Prostate gland (tissue), 2 donors: ENCODE measurements around the gene MALAT1. TPM values are rescaled to one million over a fixed set of nuclear protein-coding genes. Genes with fewer than 3 reads are reported as not detected.
"Not testable (repeated sequence)": the region's sequence is repeated elsewhere in the genome, so short reads cannot be mapped to it uniquely, and the experiment has no call there.

ENCODE experiments used
- DNase-seq: peaks from one replicate; pipeline ENCODE4 v3.0.0-alpha.2; 2019; ENCODE audit warnings: low spot score
- H3K27ac ChIP-seq, 2 donors: fragments of 200-600 bp; sonication (generic); 2 replicates each; pipeline ENCODE4 v1.5.1; 2017 to 2019
- H3K27me3 ChIP-seq: fragments of 200-600 bp; sonication (generic); replicated peaks from 2 replicates; pipeline ENCODE4 v1.5.1; 2019; ENCODE audit not compliant: insufficient read depth
- H3K36me3 ChIP-seq, 2 donors: fragments of 200-600 bp; sonication (generic); 1 replicate in 1 of 2; 2 replicates in 1 of 2; pipeline versions ENCODE4 v1.5.1 to v1.8.1; 2017 to 2019
- H3K4me1 ChIP-seq: fragments of 200-600 bp; sonication (generic); replicated peaks from 2 replicates; pipeline ENCODE4 v1.5.1; 2019
- H3K4me3 ChIP-seq, 2 donors: fragments of 200-600 bp; sonication (generic); 2 replicates each; pipeline ENCODE4 v1.5.1; 2017 to 2019
- H3K9me3 ChIP-seq: fragments of 200-600 bp; sonication (generic); 2 replicates; pipeline ENCODE4 v1.5.1; 2017
- CTCF ChIP-seq, 4 experiments: fragments of 200-600 bp in 2 of 4; fragments of 450-650 bp in 2 of 4; sonication (generic) in 2 of 4; IDR thresholded peaks; 1 replicate in 3 of 4; 2 replicates in 1 of 4; pipeline ENCODE4 v1.5.1; 2016 to 2019; ENCODE audit warnings: antibody characterized with exemption in 4 of 4, mild to moderate bottlenecking in 2 of 4, moderate library complexity in 2 of 4
- POLR2A ChIP-seq: fragments of 450-650 bp; IDR thresholded peaks from one replicate; pipeline ENCODE4 v1.6.1; 2016; ENCODE audit warnings: antibody characterized with exemption, mild to moderate bottlenecking
- POLR2AphosphoS5 ChIP-seq: sonication (generic); formaldehyde crosslinking; IDR thresholded peaks from one replicate; pipeline ENCODE4 v1.6.1; 2017; ENCODE audit warnings: antibody characterized with exemption
- WGBS: methylation state at CpG from one replicate; pipeline ENCODE4 v1.1.5; 2018; 5-methylcytosine and 5-hydroxymethylcytosine counted together
- intact Hi-C: fragments of 100-400 bp; cut with DNase I; formaldehyde crosslinking; loops from one replicate; pipeline ENCODE4 v1.14.2; 2022
- total RNA-seq, 2 donors: library from RNA; depleted of rRNA; stranded (reverse); fragments of >200 nt; gene quantifications; one replicate each; pipeline ENCODE4 v1.1.0, GENCODE V29; 2016

MALAT1 gene
- total RNA-seq, 2 donors from 2014 or later, result 5,964 to 9,097 TPM

- H3K27ac ChIP-seq, result peak overlapping the region; percentile 73 to 87
- peak overlapping the region; percentile 34 to 39 for H3K4me3 ChIP-seq
- no peaks in the 10 kb centered on the region for H3K4me1 ChIP-seq
- WGBS, result 5% methylated on average over 47 of the region's 47 CpGs
- H3K36me3 ChIP-seq, result no peaks in the 10 kb centered on the region
- peak; percentile 84 for TF ChIP-seq POLR2A
- no peak for TF ChIP-seq CTCF (IDR thresholded peaks at IDR 0.05)
- TF ChIP-seq POLR2AphosphoS5, result peak; percentile 87
- no peaks in the 10 kb centered on the region for H3K27me3 ChIP-seq
- peak; percentile 88 for DNase-seq
- intact Hi-C loops, result no loop called here
- no peaks in the 10 kb centered on the region for H3K9me3 ChIP-seq
Observed at GRCh38 chr11:65454696-65455456, 44.0 kb upstream of the MALAT1 start.

- Histone ChIP-seq H3K9me3 (no peaks in the 10 kb centered on the region), H3K4me1 (no peaks in the 10 kb centered on the region), H3K4me3 (no peak overlapping the region), H3K27ac (no peak overlapping the region), H3K36me3 (no peaks in the 10 kb centered on the region), H3K27me3 (no peaks in the 10 kb centered on the region)
- no peak for DNase-seq
- intact Hi-C loops, result no loop called here
- TF ChIP-seq POLR2AphosphoS5 (no peak), CTCF (IDR thresholded peaks at IDR 0.05) (no peak), POLR2A (no peak)
- 96% methylated on average over 3 of the region's 3 CpGs for WGBS
Observed at GRCh38 chr11:65456418-65456817, 42.4 kb upstream of the MALAT1 start.

GRCh38 chr11:65459552-65459951 is 39.3 kb upstream of the MALAT1 start:
- Histone ChIP-seq H3K4me3 (no peak overlapping the region), H3K36me3 (no peaks in the 10 kb centered on the region), H3K9me3 (no peaks in the 10 kb centered on the region), H3K4me1 (no peaks in the 10 kb centered on the region), H3K27me3 (no peaks in the 10 kb centered on the region), H3K27ac (no peak overlapping the region)
- no peak for DNase-seq
- TF ChIP-seq POLR2AphosphoS5, result no peak
- no peak for TF ChIP-seq CTCF (IDR thresholded peaks at IDR 0.05)
- TF ChIP-seq POLR2A, result no peak
- 81% methylated on average over 7 of the region's 7 CpGs for WGBS
- intact Hi-C loops, result no loop called here

- not testable (repeated sequence) for DNase-seq, H3K9me3 ChIP-seq, H3K4me1 ChIP-seq, H3K27me3 ChIP-seq, H3K27ac ChIP-seq, H3K36me3 ChIP-seq, H3K4me3 ChIP-seq
- intact Hi-C loops, result loop anchor here (5.0 kb wide), 1 partner anchor 33 kb away; no protein-coding TSS in a partner anchor
- 90% methylated on average over 18 of the region's 18 CpGs for WGBS
Observed at GRCh38 chr11:65465471-65465870, 33.4 kb upstream of the MALAT1 start.

GRCh38 chr11:65467306-65467705 is 31.5 kb upstream of the MALAT1 start:
- peak overlapping the region; percentile 35 to 100 for H3K27ac ChIP-seq
- H3K4me1 ChIP-seq, H3K27me3 ChIP-seq, H3K36me3 ChIP-seq, H3K4me3 ChIP-seq, H3K9me3 ChIP-seq, DNase-seq: not testable (repeated sequence)
- 85% methylated on average over 6 of the region's 6 CpGs for WGBS
- intact Hi-C loops, result loop anchor here (5.0 kb wide), 1 partner anchor 35 kb away; no protein-coding TSS in a partner anchor

- Histone ChIP-seq H3K9me3 (no peaks in the 10 kb centered on the region), H3K4me3 (no peak overlapping the region), H3K27ac (peak overlapping the region; percentile 98 to 100), H3K27me3 (no peaks in the 10 kb centered on the region), H3K36me3 (no peaks in the 10 kb centered on the region), H3K4me1 (peaks cover 8% of the 10 kb centered on the region)
- TF ChIP-seq CTCF (IDR thresholded peaks at IDR 0.05) (peak; percentile 56 to 99 (median 88)), POLR2A (no peak), POLR2AphosphoS5 (peak; percentile 89)
- WGBS, result 18% methylated on average over 3 of the region's 3 CpGs
- intact Hi-C loops, result loop anchor here (5.0 kb wide), 1 partner anchor 37 kb away; no protein-coding TSS in a partner anchor
- DNase-seq, result peak; percentile 93
Observed at GRCh38 chr11:65468874-65469333, 29.9 kb upstream of the MALAT1 start.
